K562 (cell line): ENCODE measurements around the gene UBE2H.

Experiments used
- CTCF ChIP-seq, 3 experiments: IDR thresholded peaks in 2 of 3; conservative IDR thresholded peaks in 1 of 3; 2 replicates each; pipeline ENCODE4 v1.5.1; 2011 to 2012; ENCODE audit warnings: low read length in 3 of 3, mild to moderate bottlenecking in 3 of 3, control low read depth in 2 of 3, improper control_type of control experiment in 1 of 3, inconsistent platforms in 1 of 3, low read depth in 1 of 3, mixed read lengths in 1 of 3, moderate library complexity in 1 of 3; ENCODE audit not compliant: insufficient read depth in 2 of 3
- TCF7L2 ChIP-seq: fragments of 150-350 bp; IDR thresholded peaks from 2 replicates; pipeline ENCODE4 v1.6.1; 2016; ENCODE audit warnings: low read depth, mild to moderate bottlenecking, low read length, moderate library complexity

DNA sequence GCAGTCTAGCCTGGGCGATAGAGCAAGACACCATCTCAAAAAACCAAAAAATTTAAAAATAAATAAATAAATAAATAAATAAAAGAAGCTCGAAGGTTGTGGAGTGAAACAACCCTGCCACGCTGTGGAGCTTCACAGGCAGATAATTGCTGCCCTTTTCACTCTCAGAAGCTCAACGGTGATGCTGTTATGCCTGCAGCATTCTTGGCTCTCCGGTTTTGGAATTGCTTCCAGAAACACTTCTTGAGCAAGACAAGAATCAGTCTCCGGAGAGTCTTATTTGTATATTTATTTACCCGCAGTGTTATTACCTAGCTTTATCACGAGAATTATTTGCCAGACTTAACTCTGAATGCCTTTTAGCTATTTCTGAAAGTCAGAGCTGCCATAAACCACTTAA, 40.5 kb upstream of the UBE2H start:
- TF ChIP-seq CTCF (IDR thresholded peaks at IDR 0.05 in 2 of 3, conservative IDR thresholded peaks at IDR 0.05 in 1 of 3; ENCODE audit: insufficient read depth in 2 of 3, low read depth in 1 of 3, low read length in 3 of 3) (peak in 1 of 3 experiments; percentile 28; a peak in 2 of 6 replicates), TCF7L2 (no peak)
